ENCODE data around the gene DNAJC27.
A peak's percentile ranks its signal among the peaks of the same experiment; 100 is the strongest.

DNAJC27 gene

GRCh38 chr2:24947561-24948157 lies 24.1 kb downstream of the DNAJC27 start:
- H3K9me3 ChIP-seq (ENCODE audit: control insufficient read depth, insufficient read depth, low read depth, low read length) = no peaks in the 10 kb centered on the region
- H3K27me3 ChIP-seq (ENCODE audit: control insufficient read depth, insufficient read depth, low read length) = no peaks in the 10 kb centered on the region
- H3K4me3 ChIP-seq (ENCODE audit: low read depth, low read length) = no peak overlapping the region
- no peaks in the 10 kb centered on the region for H3K4me1 ChIP-seq (ENCODE audit: control insufficient read depth, insufficient read depth, low read length)
- H3K27ac ChIP-seq (ENCODE audit: low read depth, low read length) = no peak overlapping the region
- H3K36me3 ChIP-seq (ENCODE audit: control insufficient read depth, insufficient read depth, low read length) = peaks cover 31% of the 10 kb centered on the region
- H3K9ac ChIP-seq (ENCODE audit: low read length) = no peak overlapping the region

GRCh38 chr2:24945907-24946306 lies 25.8 kb downstream of the DNAJC27 start:
- Histone ChIP-seq H3K36me3 (ENCODE audit: control insufficient read depth, insufficient read depth, low read length) (peaks cover 27% of the 10 kb centered on the region), H3K4me1 (ENCODE audit: control insufficient read depth, insufficient read depth, low read length) (no peaks in the 10 kb centered on the region), H3K27me3 (ENCODE audit: control insufficient read depth, insufficient read depth, low read length) (no peaks in the 10 kb centered on the region), H3K9me3 (ENCODE audit: control insufficient read depth, insufficient read depth, low read depth, low read length) (no peaks in the 10 kb centered on the region), H3K27ac (ENCODE audit: low read depth, low read length) (no peak overlapping the region), H3K4me3 (ENCODE audit: low read depth, low read length) (no peak overlapping the region), H3K9ac (ENCODE audit: low read length) (no peak overlapping the region)

- H3K4me1 ChIP-seq (ENCODE audit: control insufficient read depth, insufficient read depth, low read length) = no peaks in the 10 kb centered on the region
- no peaks in the 10 kb centered on the region for H3K9me3 ChIP-seq (ENCODE audit: control insufficient read depth, insufficient read depth, low read depth, low read length)
- peaks cover 24% of the 10 kb centered on the region for H3K36me3 ChIP-seq (ENCODE audit: control insufficient read depth, insufficient read depth, low read length)
- no peak overlapping the region for H3K27ac ChIP-seq (ENCODE audit: low read depth, low read length)
- no peak overlapping the region for H3K9ac ChIP-seq (ENCODE audit: low read length)
- no peak overlapping the region for H3K4me3 ChIP-seq (ENCODE audit: low read depth, low read length)
- no peaks in the 10 kb centered on the region for H3K27me3 ChIP-seq (ENCODE audit: control insufficient read depth, insufficient read depth, low read length)
Observed at GRCh38 chr2:24943427-24944053, 28.2 kb downstream of the DNAJC27 start.

GRCh38 chr2:24939353-24939752 lies 32.4 kb downstream of the DNAJC27 start:
- H3K9me3 ChIP-seq (ENCODE audit: control insufficient read depth, insufficient read depth, low read depth, low read length) = no peaks in the 10 kb centered on the region
- H3K27me3 ChIP-seq (ENCODE audit: control insufficient read depth, insufficient read depth, low read length) = no peaks in the 10 kb centered on the region
- H3K4me1 ChIP-seq (ENCODE audit: control insufficient read depth, insufficient read depth, low read length) = no peaks in the 10 kb centered on the region
- no peaks in the 10 kb centered on the region; the same call in 1 of the 2 replicates for H3K36me3 ChIP-seq (ENCODE audit: control insufficient read depth, insufficient read depth, low read length)
- no peak overlapping the region for H3K9ac ChIP-seq (ENCODE audit: low read length)
- H3K4me3 ChIP-seq (ENCODE audit: low read depth, low read length) = no peak overlapping the region
- no peak overlapping the region for H3K27ac ChIP-seq (ENCODE audit: low read depth, low read length)

GRCh38 chr2:24937236-24937635 lies 34.5 kb downstream of the DNAJC27 start:
- Histone ChIP-seq H3K4me1 (ENCODE audit: control insufficient read depth, insufficient read depth, low read length) (no peaks in the 10 kb centered on the region), H3K27me3 (ENCODE audit: control insufficient read depth, insufficient read depth, low read length) (no peaks in the 10 kb centered on the region), H3K4me3 (ENCODE audit: low read depth, low read length) (no peak overlapping the region), H3K9me3 (ENCODE audit: control insufficient read depth, insufficient read depth, low read depth, low read length) (no peaks in the 10 kb centered on the region), H3K27ac (ENCODE audit: low read depth, low read length) (no peak overlapping the region), H3K36me3 (ENCODE audit: control insufficient read depth, insufficient read depth, low read length) (no peaks in the 10 kb centered on the region), H3K9ac (ENCODE audit: low read length) (no peak overlapping the region)

- H3K9ac ChIP-seq (ENCODE audit: low read length) = no peak overlapping the region
- H3K4me1 ChIP-seq (ENCODE audit: control insufficient read depth, insufficient read depth, low read length) = peaks cover 5% of the 10 kb centered on the region; the same call in 1 of the 2 replicates
- H3K9me3 ChIP-seq (ENCODE audit: control insufficient read depth, insufficient read depth, low read depth, low read length) = no peaks in the 10 kb centered on the region
Observed at GRCh38 chr2:24935145-24935544, 36.6 kb downstream of the DNAJC27 start.

GRCh38 chr2:24932715-24933114 lies 39.0 kb downstream of the DNAJC27 start:
- Histone ChIP-seq H3K27me3 (ENCODE audit: control insufficient read depth, insufficient read depth, low read length) (no peaks in the 10 kb centered on the region), H3K9me3 (ENCODE audit: control insufficient read depth, insufficient read depth, low read depth, low read length) (no peaks in the 10 kb centered on the region), H3K27ac (ENCODE audit: low read depth, low read length) (no peak overlapping the region), H3K36me3 (ENCODE audit: control insufficient read depth, insufficient read depth, low read length) (no peaks in the 10 kb centered on the region), H3K4me1 (ENCODE audit: control insufficient read depth, insufficient read depth, low read length) (peaks cover 5% of the 10 kb centered on the region; the same call in 1 of the 2 replicates), H3K9ac (ENCODE audit: low read length) (no peak overlapping the region), H3K4me3 (ENCODE audit: low read depth, low read length) (no peak overlapping the region)

More at GRCh38 chr2:24935145-24935544, 36.6 kb downstream of the DNAJC27 start:
- Histone ChIP-seq H3K36me3 (ENCODE audit: control insufficient read depth, insufficient read depth, low read length) (no peaks in the 10 kb centered on the region), H3K27ac (ENCODE audit: low read depth, low read length) (no peak overlapping the region), H3K27me3 (ENCODE audit: control insufficient read depth, insufficient read depth, low read length) (no peaks in the 10 kb centered on the region), H3K4me3 (ENCODE audit: low read depth, low read length) (no peak overlapping the region)

GRCh38 chr2:24930768-24931167 lies 41.0 kb downstream of the DNAJC27 start:
- Histone ChIP-seq H3K27ac (ENCODE audit: low read depth, low read length) (no peak overlapping the region), H3K4me1 (ENCODE audit: control insufficient read depth, insufficient read depth, low read length) (peaks cover 17% of the 10 kb centered on the region), H3K9me3 (ENCODE audit: control insufficient read depth, insufficient read depth, low read depth, low read length) (no peaks in the 10 kb centered on the region), H3K36me3 (ENCODE audit: control insufficient read depth, insufficient read depth, low read length) (no peaks in the 10 kb centered on the region), H3K4me3 (ENCODE audit: low read depth, low read length) (no peak overlapping the region), H3K9ac (ENCODE audit: low read length) (no peak overlapping the region), H3K27me3 (ENCODE audit: control insufficient read depth, insufficient read depth, low read length) (0 out of 2 replicates have a peak, but pooled peaks cover 2% of the 10 kb centered on the region)

- Histone ChIP-seq H3K27ac (ENCODE audit: low read depth, low read length) (no peak overlapping the region), H3K9ac (ENCODE audit: low read length) (no peak overlapping the region), H3K27me3 (ENCODE audit: control insufficient read depth, insufficient read depth, low read length) (0 out of 2 replicates have a peak, but pooled peaks cover 2% of the 10 kb centered on the region), H3K4me3 (ENCODE audit: low read depth, low read length) (no peak overlapping the region), H3K9me3 (ENCODE audit: control insufficient read depth, insufficient read depth, low read depth, low read length) (no peaks in the 10 kb centered on the region), H3K4me1 (ENCODE audit: control insufficient read depth, insufficient read depth, low read length) (peaks cover 17% of the 10 kb centered on the region), H3K36me3 (ENCODE audit: control insufficient read depth, insufficient read depth, low read length) (no peaks in the 10 kb centered on the region)
Observed at GRCh38 chr2:24929230-24929629, 42.5 kb downstream of the DNAJC27 start.

GRCh38 chr2:24928036-24928435 lies 43.7 kb downstream of the DNAJC27 start:
- Histone ChIP-seq H3K27me3 (ENCODE audit: control insufficient read depth, insufficient read depth, low read length) (0 out of 2 replicates have a peak, but pooled peaks cover 2% of the 10 kb centered on the region), H3K4me1 (ENCODE audit: control insufficient read depth, insufficient read depth, low read length) (peaks cover 17% of the 10 kb centered on the region), H3K36me3 (ENCODE audit: control insufficient read depth, insufficient read depth, low read length) (no peaks in the 10 kb centered on the region), H3K27ac (ENCODE audit: low read depth, low read length) (no peak overlapping the region), H3K4me3 (ENCODE audit: low read depth, low read length) (no peak overlapping the region), H3K9me3 (ENCODE audit: control insufficient read depth, insufficient read depth, low read depth, low read length) (no peaks in the 10 kb centered on the region), H3K9ac (ENCODE audit: low read length) (no peak overlapping the region)

GRCh38 chr2:24926602-24927252 lies 45.0 kb downstream of the DNAJC27 start:
- H3K4me3 ChIP-seq (ENCODE audit: low read depth, low read length) = peak overlapping the region; percentile 30; the same call in 1 of the 2 replicates
- 0 out of 2 replicates have a peak, but pooled peaks cover 2% of the 10 kb centered on the region for H3K27me3 ChIP-seq (ENCODE audit: control insufficient read depth, insufficient read depth, low read length)
- no peak overlapping the region for H3K27ac ChIP-seq (ENCODE audit: low read depth, low read length)
- no peaks in the 10 kb centered on the region for H3K9me3 ChIP-seq (ENCODE audit: control insufficient read depth, insufficient read depth, low read depth, low read length)
- H3K36me3 ChIP-seq (ENCODE audit: control insufficient read depth, insufficient read depth, low read length) = no peaks in the 10 kb centered on the region
- peaks cover 17% of the 10 kb centered on the region for H3K4me1 ChIP-seq (ENCODE audit: control insufficient read depth, insufficient read depth, low read length)
- peak overlapping the region; percentile 11 for H3K9ac ChIP-seq (ENCODE audit: low read length)
